ENCODE measurements around the gene BTBD16. TPM values are rescaled to one million over a fixed set of nuclear protein-coding genes. Genes with fewer than 3 reads are reported as not detected.

BTBD16 gene
- total and polyA plus RNA-seq, 2 donors (not counting 3 experiments of a cell fraction or from before 2014, with no cell fraction given), result 0.04 TPM; not detected in 1

- Histone ChIP-seq H3K27me3 (ENCODE audit: control insufficient read depth in 2 of 2, insufficient read depth in 2 of 2, low read length in 2 of 2) (no peaks in the 10 kb centered on the region), H3K9me1 (replicated peaks; ENCODE audit: control insufficient read depth, extremely low read depth, insufficient read depth, low read length) (no peaks in the 10 kb centered on the region), H3K4me3 (replicated peaks in 1 of 3; ENCODE audit: insufficient read depth in 1 of 3, low read depth in 1 of 3, low read length in 3 of 3) (no peak overlapping the region), H3K79me2 (ENCODE audit: control insufficient read depth, insufficient read depth, low read length) (no peaks in the 10 kb centered on the region), H2AFZ (ENCODE audit: low read depth, low read length) (no peak overlapping the region), H3K9ac (replicated peaks; ENCODE audit: extremely low read depth, insufficient read depth, low read length) (no peak overlapping the region), H3K36me3 (ENCODE audit: control insufficient read depth in 2 of 2, extremely low read depth in 1 of 2, insufficient read depth in 2 of 2, low read length in 2 of 2) (no peaks in the 10 kb centered on the region), H4K20me1 (replicated peaks; ENCODE audit: control insufficient read depth, extremely low read depth, insufficient read depth, low read length) (no peaks in the 10 kb centered on the region), H3K9me3 (replicated peaks; ENCODE audit: control insufficient read depth, insufficient read depth, low read length) (no peaks in the 10 kb centered on the region), H3K27ac (ENCODE audit: insufficient read depth, low read depth, low read length) (no peak overlapping the region), H3K4me1 (ENCODE audit: control insufficient read depth, extremely low read depth, insufficient read depth, low read length) (peaks cover 2% of the 10 kb centered on the region), H3K4me2 (ENCODE audit: insufficient read depth, low read length) (no peak overlapping the region)
- no peak for TF ChIP-seq CTCF (IDR thresholded peaks at IDR 0.05; ENCODE audit: extremely low read depth in 1 of 2, insufficient read depth in 1 of 2, low read depth in 1 of 2, low read length in 2 of 2)
- POLR2A ChIA-PET, result no interaction called here
- dilution Hi-C loops (cut with MboI; ENCODE audit: extremely low pct_ligation_motif_present, low sequenced_read_pairs), result loop anchor here (25.0 kb wide), 1 partner anchor 154 kb away; no protein-coding TSS in a partner anchor
- CTCF ChIA-PET, result interaction anchor here (4.2 kb wide), 1 partner anchor 16 kb away, joined by 31 read pairs; no protein-coding TSS in a partner anchor
- FAIRE-seq, result no peak
- intact Hi-C loops (cut with micrococcal nuclease), result no loop called here
- no peak for DNase-seq (ENCODE audit: low read depth, low spot score)
- no TSS peak for BruUV-seq (replicated peaks)
Observed at GRCh38 chr10:122282909-122283308, 11.8 kb downstream of the BTBD16 start.

DNA sequence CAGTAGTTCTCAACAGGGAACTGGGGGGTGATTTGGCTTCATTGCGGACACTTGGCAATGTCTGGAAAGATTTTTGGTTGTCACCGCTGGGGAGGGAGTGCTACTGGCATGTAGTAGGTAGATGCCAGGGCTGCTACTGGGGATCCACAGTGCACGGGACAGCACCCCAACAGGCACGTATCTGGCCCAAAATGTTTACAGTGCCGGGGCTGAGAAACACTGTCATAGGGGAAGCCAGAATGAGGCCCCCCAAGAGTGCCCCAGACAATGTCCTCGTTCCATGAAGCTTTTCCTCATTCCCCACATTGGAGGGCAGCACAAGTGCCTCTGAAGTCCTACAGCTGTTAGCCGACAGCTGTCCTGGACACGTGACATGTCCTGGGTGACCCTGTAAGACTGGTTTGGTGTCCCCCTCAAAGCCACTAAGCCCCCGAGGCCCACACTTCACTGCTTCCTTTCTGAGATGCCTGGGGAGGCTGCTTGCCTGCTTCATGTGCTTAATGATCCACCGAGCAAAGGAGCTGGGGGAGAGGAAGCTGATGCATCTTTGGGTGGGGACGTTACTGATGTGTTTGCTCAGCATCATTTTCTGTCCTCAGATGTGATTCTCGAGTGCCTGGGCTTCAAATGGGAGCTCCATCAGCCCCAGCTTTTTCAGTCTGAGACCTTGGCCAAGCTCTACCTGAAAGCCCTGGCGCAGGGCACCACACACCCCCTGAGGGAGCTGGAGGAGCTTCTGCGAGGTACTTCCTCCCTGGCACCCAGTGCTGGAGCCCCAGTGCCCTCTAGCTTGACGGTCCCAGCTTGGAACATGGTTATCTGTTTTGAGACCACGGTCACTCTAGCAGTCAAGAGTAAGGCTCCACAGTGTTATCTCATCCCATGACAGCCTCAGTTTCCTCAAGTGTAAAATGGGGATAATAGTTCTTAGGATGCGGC is 14.7 kb downstream of the BTBD16 start:
- no peak overlapping the region for H3K4me2 ChIP-seq (ENCODE audit: insufficient read depth, low read length)
- dilution Hi-C loops (cut with MboI; ENCODE audit: extremely low pct_ligation_motif_present, low sequenced_read_pairs), result loop anchor here (25.0 kb wide), 1 partner anchor 152 kb away; no protein-coding TSS in a partner anchor
- POLR2A ChIA-PET, result no interaction called here
- no peaks in the 10 kb centered on the region for H3K36me3 ChIP-seq (ENCODE audit: control insufficient read depth in 2 of 2, extremely low read depth in 1 of 2, insufficient read depth in 2 of 2, low read length in 2 of 2)
- no peak for FAIRE-seq
- H3K9me1 ChIP-seq (replicated peaks; ENCODE audit: control insufficient read depth, extremely low read depth, insufficient read depth, low read length), result no peaks in the 10 kb centered on the region
- no TSS peak for BruUV-seq (replicated peaks)
- no peak for DNase-seq (ENCODE audit: low read depth, low spot score)
- no peaks in the 10 kb centered on the region for H4K20me1 ChIP-seq (replicated peaks; ENCODE audit: control insufficient read depth, extremely low read depth, insufficient read depth, low read length)
- H3K27me3 ChIP-seq (ENCODE audit: control insufficient read depth in 2 of 2, insufficient read depth in 2 of 2, low read length in 2 of 2), result no peaks in the 10 kb centered on the region
- TF ChIP-seq EZH2 (IDR thresholded peaks at IDR 0.05; ENCODE audit: borderline replicate concordance, low read depth, low read length, severe bottlenecking) (no peak), MYC (IDR thresholded peaks at IDR 0.05; ENCODE audit: low read depth, low read length) (no peak), GATA2 (IDR thresholded peaks at IDR 0.05; ENCODE audit: insufficient read depth, insufficient read length, low read depth, low read length) (no peak), FOS (IDR thresholded peaks at IDR 0.05; ENCODE audit: borderline replicate concordance, insufficient read depth, low read length) (no peak), POLR2AphosphoS5 (IDR thresholded peaks at IDR 0.05; ENCODE audit: insufficient read depth, low read depth, low read length) (no peak), CTCF (IDR thresholded peaks at IDR 0.05; ENCODE audit: extremely low read depth in 1 of 2, insufficient read depth in 1 of 2, low read depth in 1 of 2, low read length in 2 of 2) (no peak), POLR2A (IDR thresholded peaks at IDR 0.05; ENCODE audit: low read depth, low read length) (no peak), JUN (IDR thresholded peaks at IDR 0.05; ENCODE audit: borderline replicate concordance, insufficient read depth, insufficient read length, low read depth) (no peak)
- TF ChIP-seq, protein P1, sequence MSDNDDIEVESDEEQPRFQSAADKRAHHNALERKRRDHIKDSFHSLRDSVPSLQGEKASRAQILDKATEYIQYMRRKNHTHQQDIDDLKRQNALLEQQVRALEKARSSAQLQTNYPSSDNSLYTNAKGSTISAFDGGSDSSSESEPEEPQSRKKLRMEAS (IDR thresholded peaks at IDR 0.05; ENCODE audit: insufficient read depth, insufficient read length), result no peak
- CTCF ChIA-PET, result interaction anchor here (0.6 to 1.9 kb wide), 4 partner anchors 13 to 1285 kb away, joined by 3 to 8 read pairs (median 6); no protein-coding TSS in a partner anchor
- H3K9ac ChIP-seq (replicated peaks; ENCODE audit: extremely low read depth, insufficient read depth, low read length), result no peak overlapping the region
- no peak overlapping the region for H3K4me3 ChIP-seq (replicated peaks in 1 of 3; ENCODE audit: insufficient read depth in 1 of 3, low read depth in 1 of 3, low read length in 3 of 3)
- no peak overlapping the region for H3K27ac ChIP-seq (ENCODE audit: insufficient read depth, low read depth, low read length)
- no peaks in the 10 kb centered on the region for H3K9me3 ChIP-seq (replicated peaks; ENCODE audit: control insufficient read depth, insufficient read depth, low read length)
- intact Hi-C loops (cut with micrococcal nuclease), result no loop called here
- no peak overlapping the region for H2AFZ ChIP-seq (ENCODE audit: low read depth, low read length)
- H3K79me2 ChIP-seq (ENCODE audit: control insufficient read depth, insufficient read depth, low read length), result no peaks in the 10 kb centered on the region
- peaks cover 2% of the 10 kb centered on the region for H3K4me1 ChIP-seq (ENCODE audit: control insufficient read depth, extremely low read depth, insufficient read depth, low read length)
